Measurements from ENCODE around the gene PIWIL4.
A peak's percentile ranks its signal among the peaks of the same experiment; 100 is the strongest.

GRCh38 chr11:94563176-94563847 is 3.9 kb upstream of the PIWIL4 start:
- TF ChIP-seq POLR2A (IDR thresholded peaks at IDR 0.05) (no peak), CTCF (IDR thresholded peaks at IDR 0.05) (peak in 9 of 12 donors; percentile 6 to 55 (median 48))
